Activated CD8-positive, alpha-beta memory T cell treated with anti-CD3 and anti-CD28 coated beads, Interleukin-2, amount 50 U/mL, for 1 hour (primary cell): ENCODE data around the gene MYBBP1A.

Experiments used
- DNase-seq: peaks from one replicate; pipeline ENCODE4 v3.0.0-alpha.2; 2020; ENCODE audit errors: extremely low read depth

MYBBP1A gene

DNA sequence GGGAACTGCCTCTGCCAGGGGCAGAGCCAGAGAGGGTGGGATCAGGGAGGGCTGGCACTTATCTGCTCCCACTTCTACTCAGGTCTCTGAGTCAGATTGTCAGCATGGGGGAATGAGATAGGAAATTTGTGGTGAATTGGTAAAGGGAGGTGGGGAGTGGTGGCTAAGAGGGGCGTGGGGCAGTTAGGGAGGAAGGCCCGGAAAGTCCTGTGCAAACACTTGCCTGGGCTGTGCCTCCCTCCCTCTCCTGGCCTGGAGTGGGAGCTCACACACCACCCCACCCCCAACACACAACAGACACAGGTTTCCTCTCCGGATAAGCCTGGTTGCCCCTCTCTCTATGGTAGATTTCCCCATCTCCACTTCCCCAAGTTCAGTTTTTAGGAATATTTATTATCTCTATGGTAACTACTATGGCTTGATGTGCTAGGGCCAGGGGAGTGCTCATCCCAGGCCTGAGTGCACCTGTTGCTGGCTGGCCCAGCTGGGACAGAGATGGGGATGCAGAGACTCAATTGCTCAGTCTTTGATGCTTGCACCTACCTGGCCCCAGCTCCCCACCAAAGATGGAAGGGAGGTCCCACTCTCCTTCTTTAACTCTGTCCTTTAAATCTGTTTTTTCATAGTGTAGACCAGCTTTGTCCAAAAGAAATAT, 53.8 kb downstream of the MYBBP1A start:
- no peak for DNase-seq

DNA sequence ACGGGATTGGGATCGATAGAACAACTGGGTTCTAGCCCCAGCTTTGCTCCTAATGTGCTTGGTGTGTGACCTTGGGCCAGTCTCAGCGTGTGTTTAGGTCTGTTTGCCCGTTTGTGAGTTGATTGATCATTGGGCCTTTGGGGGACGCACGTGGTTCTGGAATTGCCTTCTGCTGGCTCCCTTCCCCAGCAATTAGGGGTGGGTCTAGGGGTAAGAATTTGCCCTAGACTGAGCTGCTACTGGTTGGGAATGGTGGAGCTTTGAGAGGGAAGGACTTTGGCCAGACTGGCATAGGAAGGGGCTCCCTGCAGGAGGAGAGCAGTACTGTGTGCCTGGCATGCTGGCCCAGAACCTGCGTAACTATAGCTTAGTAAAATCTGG, 55.0 kb downstream of the MYBBP1A start:
- DNase-seq = no peak

DNA sequence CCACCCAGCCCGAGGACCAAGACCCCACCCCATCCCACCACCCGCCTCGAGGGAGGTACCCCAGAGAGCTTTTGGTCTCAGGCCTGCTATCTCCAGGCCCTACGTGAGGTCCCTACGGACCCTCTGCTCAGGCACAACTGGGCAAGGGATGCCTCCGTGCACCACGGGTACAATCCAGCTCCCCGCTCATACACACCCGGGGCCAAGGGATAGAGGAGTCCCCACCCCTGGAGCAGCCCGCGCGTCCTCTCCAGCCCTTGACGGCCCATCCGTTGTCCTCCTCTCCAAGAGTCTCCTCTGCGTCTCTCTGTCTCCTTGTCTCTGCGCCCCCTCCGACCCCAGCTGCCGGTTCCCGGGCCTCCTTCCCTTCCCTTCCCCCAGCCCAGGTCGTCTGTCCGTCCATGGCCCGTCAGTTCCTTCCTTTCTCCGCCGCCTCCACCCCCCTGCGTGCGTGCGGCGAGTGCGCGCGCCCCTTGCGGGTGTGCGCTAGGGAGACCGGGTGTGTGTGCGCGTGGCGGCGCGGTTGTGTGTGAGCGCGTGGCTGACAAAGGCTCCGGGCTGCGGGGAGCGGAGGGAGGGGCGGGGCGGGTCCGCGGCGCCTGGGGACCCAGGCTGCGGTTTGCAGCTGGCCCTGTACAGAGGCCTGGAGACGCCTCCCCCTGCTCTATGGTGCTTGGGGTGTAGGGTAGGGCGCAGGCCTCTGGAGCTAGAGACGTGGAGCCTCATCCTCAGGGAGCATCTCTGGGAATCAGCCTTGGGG, 55.6 kb downstream of the MYBBP1A start:
- DNase-seq = no peak

DNA sequence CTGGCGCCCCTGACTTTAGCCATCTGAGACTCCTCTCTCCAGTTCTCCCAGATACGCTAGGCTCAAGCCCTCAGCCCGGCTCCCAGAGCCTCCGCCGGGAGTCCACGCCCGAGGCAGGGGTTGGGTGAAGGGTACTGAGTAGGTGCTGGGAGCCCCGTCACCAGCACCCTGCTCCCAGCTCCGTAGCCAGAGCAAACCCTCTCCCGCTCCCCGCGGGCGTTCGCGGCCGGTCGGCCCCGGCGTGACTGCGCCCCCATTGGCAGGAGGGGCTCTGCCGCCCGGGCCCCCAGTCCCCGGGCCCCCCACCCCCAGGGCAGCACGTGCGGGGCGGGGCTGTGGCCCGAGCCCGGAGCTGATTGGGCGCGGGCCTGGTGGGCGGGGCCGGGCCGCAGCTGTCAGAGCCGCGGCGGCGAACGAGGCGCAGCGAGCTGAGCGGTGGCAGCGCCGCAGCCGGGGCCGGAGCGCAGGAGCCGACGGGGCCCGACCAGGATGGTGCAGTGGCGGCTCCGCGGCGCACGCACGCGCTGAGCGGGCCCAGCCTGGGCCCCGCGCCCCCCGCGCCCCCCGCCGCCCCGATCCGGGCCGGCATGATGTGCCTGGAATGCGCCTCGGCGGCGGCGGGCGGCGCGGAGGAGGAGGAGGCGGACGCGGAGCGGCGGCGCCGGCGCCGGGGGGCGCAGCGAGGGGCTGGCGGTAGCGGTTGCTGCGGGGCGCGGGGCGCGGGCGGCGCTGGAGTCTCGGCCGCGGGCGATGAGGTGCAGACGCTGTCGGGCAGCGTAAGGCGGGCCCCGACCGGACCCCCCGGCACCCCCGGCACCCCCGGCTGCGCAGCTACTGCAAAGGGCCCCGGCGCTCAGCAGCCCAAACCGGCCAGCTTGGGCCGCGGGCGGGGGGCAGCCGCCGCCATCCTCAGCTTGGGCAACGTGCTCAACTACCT, 56.5 kb downstream of the MYBBP1A start, which contains the start of gene SPNS2:
TSS of gene SPNS2 (plus strand) at position 421 of the 937 bp plus-strand sequence. CDS start at position 588, 167 bp downstream.
- DNase-seq = no peak

DNA sequence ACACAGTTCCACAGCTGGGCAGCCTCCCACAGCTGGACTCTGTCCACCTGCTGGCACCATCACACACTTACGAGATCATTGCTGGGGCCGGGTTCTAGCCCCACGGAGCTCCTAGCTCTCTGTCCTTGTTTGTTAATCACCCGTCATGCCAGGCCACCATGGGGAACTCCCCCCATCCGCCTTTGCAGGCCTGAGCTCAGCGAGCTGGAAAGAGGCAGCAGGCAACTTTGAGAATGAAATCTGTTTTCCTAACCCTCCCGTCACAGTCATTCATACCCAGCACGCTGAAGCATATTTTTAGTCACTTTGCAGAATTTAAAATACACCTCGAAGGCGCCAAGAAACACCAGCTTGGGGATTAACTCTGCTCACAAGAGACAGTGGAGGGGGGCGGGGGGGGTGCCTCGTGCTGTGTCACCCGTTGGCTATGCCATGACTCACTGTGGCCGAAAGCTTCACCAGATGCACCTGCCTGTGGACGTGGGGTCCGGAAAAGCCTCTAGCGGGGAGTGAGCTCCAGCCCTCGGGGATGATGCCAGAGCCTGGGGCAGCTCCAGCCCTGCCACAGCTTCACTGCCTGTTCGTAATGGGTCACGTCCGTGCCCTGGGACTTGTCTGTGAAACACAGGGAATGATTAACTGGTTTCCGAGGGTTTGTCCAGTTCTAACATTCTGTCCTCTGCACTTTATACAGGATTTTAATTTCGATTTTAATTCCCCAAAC, 57.9 kb downstream of the MYBBP1A start:
- no peak for DNase-seq

DNA sequence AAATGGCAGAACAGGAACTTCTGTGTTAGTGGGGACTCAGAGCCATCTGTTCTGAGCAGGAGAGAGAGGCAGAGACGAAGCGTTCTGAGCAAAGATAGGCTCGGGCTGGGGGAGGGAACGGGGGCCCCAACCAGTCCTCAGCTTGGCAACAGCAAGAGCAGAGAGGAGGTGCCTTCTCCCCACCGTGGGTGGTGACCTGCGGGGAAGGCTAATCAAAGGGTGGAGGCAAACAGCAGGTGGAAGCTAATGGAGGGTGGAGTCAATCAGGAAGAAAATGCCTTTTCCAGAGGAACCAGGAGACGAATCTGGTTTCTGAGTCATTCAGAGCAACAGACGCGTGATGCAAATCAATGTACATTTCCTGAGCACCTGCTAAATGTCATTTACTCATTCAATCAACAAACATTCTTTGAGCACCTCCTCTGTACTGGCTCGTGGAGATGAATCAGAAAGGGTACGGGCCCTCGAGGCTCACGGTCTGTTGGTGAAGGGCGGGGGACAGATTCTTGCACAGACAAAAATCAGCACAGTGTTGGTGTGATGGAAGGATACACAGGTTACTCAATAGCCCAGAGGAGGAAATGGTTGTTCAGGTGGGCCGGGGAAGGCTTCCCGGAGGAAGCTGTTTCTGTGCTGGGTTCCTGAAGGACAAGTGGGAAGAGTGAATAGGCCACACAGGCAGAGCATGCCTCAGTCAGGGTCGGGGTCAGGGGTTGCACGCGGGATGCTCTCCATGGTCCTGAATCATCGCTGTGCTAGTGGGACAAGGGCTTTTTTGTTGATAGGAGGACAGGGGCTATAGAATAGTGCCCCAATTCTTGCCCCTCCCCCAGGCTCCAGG, 62.2 kb downstream of the MYBBP1A start:
- no peak for DNase-seq

DNA sequence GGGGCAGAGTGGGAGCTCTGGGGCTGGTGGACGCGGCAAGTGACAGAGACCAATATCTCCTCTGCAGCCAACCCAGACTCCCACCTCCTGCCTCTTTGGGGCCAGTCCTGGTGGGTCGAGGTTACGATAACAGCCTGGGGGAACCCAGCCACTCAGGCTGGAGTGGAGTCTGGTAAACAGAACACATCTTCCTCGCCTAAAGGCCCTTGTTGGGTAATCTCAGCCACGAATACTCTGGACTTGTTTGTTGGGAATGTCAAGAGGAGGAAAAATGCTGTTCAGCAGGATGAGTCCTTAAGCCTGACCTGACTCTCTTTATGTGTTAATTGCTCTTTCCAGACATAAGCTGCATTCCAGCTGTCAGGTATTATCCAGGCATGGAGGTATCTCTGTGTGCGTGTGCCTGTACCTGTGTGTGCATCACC, 64.5 kb downstream of the MYBBP1A start:
- no peak for DNase-seq

DNA sequence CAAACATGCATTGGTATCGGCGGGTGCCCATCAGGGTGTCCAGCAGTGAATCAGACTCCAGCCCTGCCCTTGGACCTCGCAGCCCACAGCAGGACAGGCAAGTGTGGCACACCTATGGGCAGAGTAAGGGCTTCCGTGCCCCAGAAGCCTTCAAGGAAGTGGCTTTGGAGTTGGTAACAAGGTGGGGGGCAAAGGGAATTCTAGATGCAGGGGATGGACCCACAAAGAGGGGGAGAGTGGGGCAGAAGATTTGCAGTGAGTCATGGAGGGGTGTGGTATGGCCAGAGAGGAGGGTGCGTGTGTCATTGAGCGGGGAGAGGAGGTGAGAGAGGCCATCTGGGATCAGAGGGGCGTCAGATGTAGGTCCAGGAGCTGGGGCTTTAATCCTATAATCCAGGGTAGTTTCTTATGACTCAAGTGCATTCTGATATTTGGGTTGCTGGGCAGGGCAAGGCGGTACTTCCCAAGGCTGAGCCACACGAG, 65.0 kb downstream of the MYBBP1A start:
- DNase-seq = no peak

DNA sequence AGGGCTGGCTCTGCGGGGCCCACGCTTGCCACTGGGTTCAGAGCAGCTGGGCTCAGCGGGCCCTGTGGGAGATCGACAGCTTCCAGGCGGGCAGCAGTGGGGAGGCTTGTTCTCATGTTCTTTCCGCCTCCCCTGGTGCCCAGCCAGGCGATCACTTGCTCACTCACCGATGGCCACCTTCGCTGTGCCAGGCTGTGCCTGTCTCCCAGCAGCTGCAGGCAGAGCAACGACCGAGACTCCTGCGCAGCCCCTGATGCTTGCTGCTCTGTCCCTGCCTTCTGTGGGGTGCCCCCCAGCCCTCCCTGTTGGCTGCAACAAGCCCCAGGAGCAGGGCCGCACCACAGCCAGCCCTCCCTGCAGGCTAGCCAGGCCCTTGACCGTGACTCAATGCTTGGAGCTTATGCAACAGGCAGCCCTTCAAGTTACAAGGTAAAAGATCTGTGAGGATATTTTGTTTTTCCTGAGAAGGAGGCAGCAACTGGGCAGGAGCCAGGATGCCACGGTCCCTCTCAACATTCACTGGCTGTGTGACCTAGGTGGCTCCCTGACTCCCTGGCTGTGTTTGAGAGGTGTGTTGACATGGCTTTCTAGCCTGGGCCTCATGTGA, 66.1 kb downstream of the MYBBP1A start:
- DNase-seq = no peak
